Renal cortical epithelial cell (primary cell): ENCODE results near the gene SUPT6H. TPM values are rescaled to one million over a fixed set of nuclear protein-coding genes. Genes with fewer than 3 reads are reported as not detected.

Experiments used
- DNase-seq: peaks from one replicate; pipeline ENCODE4 v3.0.0-alpha.2; 2011; ENCODE audit warnings: low read depth
- total RNA-seq: library from RNA; depleted of rRNA; stranded (reverse); fragments of >200 nt; gene quantifications from 2 replicates; pipeline ENCODE4 v1.2.3, GENCODE V29; 2014

SUPT6H gene
- total RNA-seq, 1 donor from 2014 or later: 92.6 TPM

DNA sequence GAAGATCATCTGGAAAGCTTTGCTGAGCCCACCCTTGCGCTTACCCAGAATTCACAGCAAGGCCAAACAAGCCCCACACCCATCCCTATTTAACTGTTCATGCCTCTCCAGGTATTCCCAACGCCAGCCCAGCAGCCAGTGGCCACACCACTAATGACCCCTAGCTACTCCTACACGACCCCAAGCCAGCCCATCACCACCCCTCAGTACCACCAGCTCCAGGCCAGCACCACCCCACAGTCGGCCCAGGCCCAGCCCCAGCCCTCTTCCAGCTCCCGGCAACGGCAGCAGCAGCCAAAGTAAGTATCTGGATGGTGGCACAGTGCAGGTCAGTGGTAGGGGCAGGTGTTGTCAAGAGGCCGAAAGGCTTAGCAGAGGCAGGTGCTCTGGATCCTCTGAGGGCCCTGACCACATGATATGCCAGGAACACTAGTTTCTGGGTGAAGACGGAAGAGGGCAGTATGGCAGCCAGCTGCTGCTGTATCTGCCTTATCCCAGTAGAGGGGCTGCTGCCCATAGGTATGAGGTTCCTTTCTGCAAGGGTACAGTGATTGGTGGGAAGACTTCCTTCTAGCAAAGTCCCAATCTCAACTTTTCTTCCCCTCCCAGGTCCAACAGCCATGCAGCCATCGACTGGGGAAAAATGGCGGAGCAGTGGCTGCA lies 39.0 kb downstream of the SUPT6H start:
- DNase-seq: no peak

DNA sequence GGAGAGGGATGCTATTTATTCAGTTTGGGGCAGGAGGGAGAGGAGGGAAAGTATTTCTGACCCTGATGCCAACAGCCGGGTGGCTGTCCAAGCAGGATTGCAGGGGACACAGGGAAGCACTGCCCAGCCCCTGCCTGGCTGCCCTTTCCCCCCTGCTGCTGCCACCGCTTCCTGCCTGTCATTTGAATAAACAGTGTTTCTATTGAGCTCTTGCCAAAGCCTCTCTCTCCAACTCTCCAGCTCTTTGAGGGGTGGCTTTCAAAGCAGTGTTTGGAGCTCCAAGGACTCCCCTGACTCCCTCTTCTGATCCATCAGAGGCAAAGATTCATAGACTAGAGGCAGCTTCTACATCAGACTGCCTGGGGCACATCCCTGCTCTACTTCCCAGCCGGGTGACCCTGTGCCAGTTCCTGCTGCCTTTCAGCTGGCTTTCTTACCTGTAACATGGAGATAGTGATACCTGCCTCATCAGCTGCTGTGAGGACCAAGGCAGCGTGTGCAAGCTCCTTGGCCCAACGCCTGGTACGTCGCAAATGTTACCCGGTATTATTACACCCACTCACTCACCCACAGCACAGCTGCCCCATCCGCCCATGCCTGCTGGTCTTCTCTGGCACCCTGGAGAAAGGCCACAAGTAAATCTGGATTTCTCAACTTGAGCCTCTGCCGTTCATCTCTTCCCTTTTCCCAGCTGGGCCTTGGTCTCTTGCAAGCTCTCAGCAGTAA lies 40.2 kb downstream of the SUPT6H start:
- DNase-seq: no peak

- no peak for DNase-seq
Observed at GRCh38 chr17:28702752-28703150, 40.7 kb downstream of the SUPT6H start.

DNA sequence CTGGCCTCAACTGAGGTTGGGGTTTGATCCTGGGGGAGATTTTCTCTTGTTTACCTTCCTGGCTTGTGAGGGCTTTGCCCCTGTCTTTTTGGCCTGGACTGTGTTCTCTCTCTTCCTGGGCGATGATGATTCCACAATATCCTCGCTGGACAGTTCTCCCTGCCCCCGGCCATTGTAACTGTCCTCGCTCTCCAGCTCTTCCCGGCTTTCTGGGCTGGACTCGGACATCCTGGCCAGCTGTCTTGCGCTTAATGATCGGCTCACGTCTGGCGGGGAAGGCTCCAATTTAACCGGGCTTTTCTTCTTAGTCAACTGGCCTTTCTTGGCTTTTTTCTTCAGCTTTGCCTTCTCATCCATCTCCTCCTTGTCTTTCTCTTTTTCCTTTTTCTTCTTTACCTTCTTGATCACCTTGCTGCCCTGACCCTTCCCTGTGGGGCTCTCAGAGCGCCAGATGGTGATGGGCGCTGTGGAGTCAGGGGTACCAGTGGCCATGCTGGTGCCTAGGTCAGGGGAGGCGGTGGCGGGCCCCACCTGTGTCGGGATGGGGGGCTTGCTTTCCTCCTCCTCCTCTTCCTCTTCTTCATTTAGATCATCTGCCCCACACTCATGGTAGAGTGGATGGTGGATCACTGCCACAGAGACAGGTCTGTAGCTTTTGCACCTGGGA lies 41.7 kb downstream of the SUPT6H start:
- no peak for DNase-seq

DNA sequence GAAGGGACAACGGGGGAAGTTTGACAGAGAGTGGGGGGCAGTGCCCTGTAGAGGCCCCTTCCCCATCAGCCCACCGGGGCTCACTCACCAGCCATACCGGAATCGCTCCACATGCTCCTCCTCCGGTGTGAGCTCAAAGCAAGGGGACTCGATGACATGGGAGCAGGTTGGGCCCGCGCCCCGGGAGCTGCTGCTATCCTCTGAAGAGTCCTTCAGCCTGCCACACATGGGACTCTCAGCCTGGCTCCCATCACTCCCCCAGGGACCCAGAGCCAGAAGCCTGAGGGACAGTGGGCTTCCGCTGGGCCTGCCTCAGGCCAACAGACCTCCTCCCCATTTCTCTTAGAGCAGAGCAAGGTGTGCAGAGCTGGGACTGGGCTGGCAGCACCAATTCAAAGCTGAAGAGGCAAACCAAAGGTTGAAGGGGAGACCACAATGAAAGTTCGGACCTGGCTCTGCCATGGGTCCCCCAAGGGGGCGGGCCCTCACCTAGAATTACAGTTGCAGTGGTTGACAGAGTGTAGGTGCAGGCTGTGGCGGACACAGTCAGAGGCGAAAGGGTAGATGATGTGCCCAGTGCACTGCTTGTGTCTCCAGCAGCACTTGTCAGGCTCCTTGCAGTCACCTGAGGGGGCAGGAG lies 42.3 kb downstream of the SUPT6H start:
- no peak for DNase-seq

GRCh38 chr17:28705074-28705659 lies 43.2 kb downstream of the SUPT6H start:
- DNase-seq: no peak

DNA sequence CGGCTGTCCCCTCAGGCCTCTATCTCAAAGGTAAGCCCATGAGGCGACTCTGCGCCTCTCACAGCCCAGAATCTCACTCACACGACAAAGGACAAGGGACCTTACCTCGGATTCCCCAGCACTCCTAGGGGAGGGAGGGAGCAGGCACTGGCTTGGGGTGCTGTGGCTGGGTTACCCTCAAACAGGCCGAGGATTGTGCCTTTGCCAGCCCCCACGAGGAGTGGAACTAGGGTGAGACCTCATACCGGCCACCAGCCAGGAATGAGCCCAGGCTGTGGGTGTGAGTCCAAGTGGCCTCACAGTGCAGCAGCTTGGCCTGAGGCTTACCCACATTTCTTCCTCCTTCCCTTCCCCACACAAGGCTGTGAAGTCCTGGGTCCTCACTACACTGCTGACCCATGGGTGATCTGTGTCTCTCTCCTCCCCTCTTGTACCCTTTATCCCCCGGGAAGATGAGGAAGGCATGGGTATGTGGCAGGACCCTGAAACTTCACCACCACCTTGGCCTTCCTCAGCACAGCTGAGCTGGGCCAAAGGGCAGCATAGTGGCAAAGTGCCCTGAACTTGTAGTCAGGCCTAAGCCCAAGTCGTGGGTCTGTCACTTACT lies 43.8 kb downstream of the SUPT6H start:
- no peak for DNase-seq

DNA sequence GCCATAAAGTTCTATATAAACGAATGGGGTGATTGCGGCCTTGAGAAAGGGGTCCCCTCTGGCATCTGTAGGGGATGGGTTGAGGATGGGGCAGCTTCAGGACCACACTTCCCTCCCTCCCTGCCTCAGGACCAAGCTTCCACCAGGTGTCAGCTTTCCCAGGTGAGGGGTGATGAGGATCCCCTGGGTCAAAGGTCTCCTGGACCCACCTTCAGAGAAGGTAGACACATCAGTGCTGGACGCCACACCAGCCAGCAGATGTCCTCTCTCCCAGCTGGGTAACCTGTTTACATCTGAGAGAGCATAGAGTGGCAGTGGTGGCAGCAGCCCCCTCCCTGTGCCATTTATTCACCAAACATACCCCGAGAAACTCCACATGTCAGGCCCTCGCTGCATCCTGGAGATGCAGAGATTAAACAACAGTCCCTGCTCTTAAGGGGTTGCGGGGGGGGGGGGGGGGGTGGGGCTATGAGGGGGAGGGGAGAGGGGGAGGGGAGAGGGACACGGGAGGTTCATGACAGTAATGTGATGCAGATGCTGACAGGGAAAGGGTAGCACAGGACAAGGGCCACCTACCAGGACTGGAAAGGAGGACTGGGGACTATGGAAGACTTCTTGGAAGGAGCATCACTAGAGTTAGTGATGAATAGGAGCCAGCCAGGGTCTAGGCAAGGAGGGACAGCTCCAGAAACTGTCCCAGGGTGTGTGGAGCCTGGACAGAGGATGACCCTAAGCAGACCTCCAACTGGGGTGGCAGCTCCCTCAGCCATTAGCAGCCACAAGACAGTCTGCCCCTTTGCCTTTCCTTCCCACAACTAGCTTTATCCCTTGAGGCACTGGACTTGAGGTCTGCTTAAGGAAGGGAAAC lies 44.7 kb downstream of the SUPT6H start:
- no peak for DNase-seq

- DNase-seq: no peak
Observed at GRCh38 chr17:28707339-28707720, 45.3 kb downstream of the SUPT6H start.

DNA sequence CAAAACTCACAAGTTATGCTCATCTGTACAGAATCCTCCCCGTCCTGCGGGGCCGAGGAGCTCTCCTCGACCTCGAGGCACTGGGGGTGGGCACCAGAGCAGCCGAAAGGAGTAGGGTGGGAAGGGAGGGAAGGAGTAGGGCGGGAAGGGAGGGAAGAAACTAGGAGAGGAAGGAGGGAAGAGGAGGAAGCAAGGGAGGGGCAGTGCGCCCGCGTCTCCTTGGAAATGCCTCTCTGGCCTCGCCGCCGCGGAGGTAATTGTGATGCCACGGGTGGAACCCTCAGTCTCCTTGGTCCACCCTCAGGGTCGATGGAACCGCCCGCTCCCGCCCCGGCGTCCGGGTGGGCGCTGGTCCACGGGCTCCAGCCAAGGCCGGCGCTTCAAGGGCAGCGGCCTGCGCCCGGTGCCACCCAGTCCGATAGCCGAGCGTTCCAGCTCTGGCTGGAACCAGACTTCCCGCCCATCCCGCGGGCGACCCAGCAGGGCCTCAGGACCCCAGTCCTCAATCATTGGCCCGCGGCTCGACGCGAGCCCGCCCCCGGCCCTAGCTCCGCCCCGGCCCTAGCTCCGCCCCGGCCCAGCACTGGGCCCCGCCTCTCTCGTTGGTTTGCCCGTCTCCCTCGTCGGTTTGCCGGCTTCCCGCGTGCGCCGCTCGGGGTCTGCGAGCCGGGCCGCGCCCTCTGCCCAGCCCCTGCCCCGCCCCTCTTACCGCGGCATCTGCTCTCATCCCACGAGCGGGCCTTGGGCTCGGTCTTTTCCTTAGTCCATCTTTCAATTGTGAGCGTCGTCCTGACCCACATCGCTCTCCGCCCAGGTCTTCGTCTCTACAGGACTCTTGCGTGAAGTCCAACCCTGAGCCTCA lies 49.1 kb downstream of the SUPT6H start:
- DNase-seq: peak; percentile 63

GRCh38 chr17:28711723-28712031 lies 49.7 kb downstream of the SUPT6H start, which contains the start of gene PROCA1:
TSS of gene PROCA1 (minus strand) at chr17:28711888. CDS start at chr17:28711660, 228 bp downstream.
- no peak for DNase-seq

DNA sequence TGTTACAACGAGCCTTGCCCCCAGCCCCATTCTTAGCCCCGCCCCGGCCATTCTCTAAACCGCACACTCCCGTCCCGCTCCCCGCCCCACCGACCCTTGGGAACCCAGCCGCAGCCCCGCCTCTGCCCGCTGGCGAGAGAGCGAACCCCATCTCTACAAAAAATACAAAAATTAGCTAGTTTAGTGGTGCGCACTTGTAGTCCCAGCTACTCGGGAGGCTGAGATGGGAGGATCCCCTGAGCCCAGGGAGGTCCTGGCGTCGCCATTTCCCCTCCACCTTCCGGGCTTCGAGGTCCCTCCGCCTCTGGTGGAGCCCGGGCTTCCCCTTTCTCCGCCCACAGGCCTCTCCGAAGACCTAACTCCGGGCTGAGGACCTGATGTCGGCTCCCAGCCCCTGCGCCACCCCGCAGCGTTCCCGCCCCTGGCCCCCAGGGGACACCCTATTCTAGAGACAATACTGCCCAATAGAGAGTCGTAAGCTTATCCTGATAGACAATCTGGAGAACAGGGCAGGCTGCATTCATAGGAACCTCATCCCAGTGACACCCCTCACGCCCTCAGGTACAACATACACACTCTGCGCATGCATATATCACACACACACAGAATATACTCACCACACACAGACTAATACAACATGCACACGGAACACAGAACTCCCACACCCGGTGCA lies 50.2 kb downstream of the SUPT6H start:
- DNase-seq: no peak

GRCh38 chr17:28712705-28713415 lies 50.9 kb downstream of the SUPT6H start:
- no peak for DNase-seq

- no peak for DNase-seq
Observed at GRCh38 chr17:28714281-28714680, 52.3 kb downstream of the SUPT6H start.

DNA sequence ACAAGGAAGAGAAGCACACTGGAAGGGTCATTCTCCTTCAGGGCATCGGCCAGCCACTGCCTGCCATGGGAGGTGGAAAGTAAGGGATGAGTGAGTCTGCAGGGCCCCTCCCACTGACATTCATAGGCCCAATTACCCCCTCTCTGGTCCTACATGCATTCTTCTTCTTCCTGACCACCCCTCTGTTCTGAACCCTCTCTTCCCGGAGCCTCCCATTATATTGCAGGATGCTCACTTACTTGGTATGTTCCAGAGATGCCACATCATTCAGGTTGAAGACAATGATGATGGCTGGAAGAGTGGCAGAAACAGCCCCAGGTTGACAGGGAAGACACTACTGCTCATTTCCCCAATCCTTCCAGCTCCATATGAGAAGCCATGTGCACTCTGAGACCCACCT lies 53.2 kb downstream of the SUPT6H start:
- DNase-seq: no peak

GRCh38 chr17:28716740-28717577 lies 55.0 kb downstream of the SUPT6H start:
- no peak for DNase-seq

- peak; percentile 68 for DNase-seq
Observed at GRCh38 chr17:28717578-28718332, 55.8 kb downstream of the SUPT6H start, which contains the start of gene RAB34. TSS of gene RAB34 (minus strand) at chr17:28717868. CDS start at chr17:28717266, 602 bp downstream.
